GM12878 (cell line): ENCODE results near the gene AUNIP. TPM values are rescaled to one million over a fixed set of nuclear protein-coding genes. Genes with fewer than 3 reads are reported as not detected.

Source experiments
- ATAC-seq: fragments of 200-7000 bp; cut with Tn5 transposase; 3 replicates; pipeline ENCODE4 v1.9.1; 2020; ENCODE audit warnings: mild to moderate bottlenecking, moderate library complexity
- BruUV-seq: library from RNA; stranded (reverse); fragments of 400-500 nt; replicated peaks from 2 replicates; lab custom pipeline; 2021; lab: Mats Ljungman, UMichigan
- CTCF ChIA-PET: fragments of 300-600 bp; sonication (Branson Sonifier 250); formaldehyde crosslinking; extraction: SDS; loops from one replicate; lab custom pipeline; 2021; ENCODE audit warnings: inconsistent platforms; lab: Yijun Ruan, JAX
- POLR2A ChIA-PET: fragments of 350-600 bp; formaldehyde crosslinking; extraction: SDS; loops from one replicate; lab custom pipeline; 2021; ENCODE audit warnings: inconsistent platforms; lab: Charles Lee
- RAD21 ChIA-PET: fragments of 300-600 bp; sonication (Branson Sonifier 250); formaldehyde crosslinking; loops from one replicate; lab custom pipeline; 2023; ENCODE audit warnings: antibody characterized with exemption; ENCODE audit not compliant: unreplicated experiment; lab: Charles Lee
- SMC1A ChIA-PET: fragments of 300-600 bp; sonication (Branson Sonifier 250); formaldehyde crosslinking; loops from one replicate; lab custom pipeline; 2023; ENCODE audit not compliant: unreplicated experiment, uncharacterized antibody; lab: Charles Lee
- DNase-seq: peaks from one replicate; pipeline ENCODE4 v3.0.0-alpha.2; 2011; ENCODE audit warnings: low read depth, low spot score
- FAIRE-seq: peaks from 3 replicates; lab custom pipeline; 2011; peaks lifted over from hg19 to GRCh38; lab: Jason Lieb, UNC
- H2AFZ ChIP-seq: 2 replicates; pipeline ENCODE4 v1.6.0; 2011; ENCODE audit warnings: low read depth, low read length, control low read depth; ENCODE audit not compliant: control insufficient read depth
- H3K27ac ChIP-seq: 2 replicates; pipeline ENCODE4 v1.5.1; 2011; ENCODE audit warnings: control low read depth; ENCODE audit not compliant: control insufficient read depth, insufficient read depth
- H3K27me3 ChIP-seq, 2 experiments: replicated peaks in 1 of 2; 2 replicates each; pipeline versions ENCODE4 v1.6.0 to v1.6.1; 2011; ENCODE audit warnings: low read length in 1 of 2; ENCODE audit not compliant: control insufficient read depth in 2 of 2, insufficient read depth in 2 of 2
- H3K36me3 ChIP-seq, 2 experiments: 2 replicates each; pipeline ENCODE4 v1.5.1; 2011; ENCODE audit warnings: low read length in 1 of 2; ENCODE audit not compliant: control insufficient read depth in 2 of 2, insufficient read depth in 2 of 2
- H3K4me1 ChIP-seq: 2 replicates; pipeline ENCODE4 v1.6.1; 2011; ENCODE audit warnings: mild to moderate bottlenecking, low read length, moderate library complexity, mixed read lengths; ENCODE audit not compliant: control insufficient read depth, insufficient read depth
- H3K4me2 ChIP-seq: 2 replicates; pipeline ENCODE4 v1.6.0; 2011; ENCODE audit warnings: control low read depth; ENCODE audit not compliant: control insufficient read depth, insufficient read depth
- H3K4me3 ChIP-seq: fragments of 200-600 bp; sonication (generic); 2 replicates; pipeline ENCODE4 v1.5.1; 2016
- H3K79me2 ChIP-seq: 2 replicates; pipeline ENCODE4 v1.6.0; 2011; ENCODE audit warnings: low read length; ENCODE audit not compliant: control insufficient read depth, insufficient read depth
- H3K9ac ChIP-seq: 2 replicates; pipeline ENCODE4 v1.8.0; 2011; ENCODE audit warnings: low read length, control low read depth, mixed read lengths; ENCODE audit not compliant: control insufficient read depth, insufficient read depth
- H3K9me3 ChIP-seq: replicated peaks from 3 replicates; pipeline ENCODE4 v1.5.1; 2011; ENCODE audit warnings: mild to moderate bottlenecking, low read length; ENCODE audit not compliant: control insufficient read depth, insufficient read depth
- H4K20me1 ChIP-seq: 2 replicates; pipeline ENCODE4 v1.6.0; 2011; ENCODE audit not compliant: control insufficient read depth, insufficient read depth
- CEBPB ChIP-seq, 2 experiments: fragments of 150-350 bp in 1 of 2; IDR thresholded peaks; 2 replicates each; pipeline ENCODE4 v1.6.1; 2012 to 2014; ENCODE audit warnings: low read depth in 2 of 2, low read length in 2 of 2, borderline replicate concordance in 1 of 2, inconsistent platforms in 1 of 2
- ELK1 ChIP-seq: IDR thresholded peaks from 2 replicates; pipeline ENCODE4 v1.6.1; 2012; ENCODE audit warnings: low read depth, low read length, improper control_type of control experiment
- IKZF1 ChIP-seq: fragments of 450-650 bp; conservative IDR thresholded peaks from 2 replicates; pipeline ENCODE4 v1.6.1; 2017; ENCODE audit warnings: antibody characterized with exemption, mild to moderate bottlenecking
- MTA3 ChIP-seq: IDR thresholded peaks from 2 replicates; pipeline ENCODE4 v1.6.1; 2012; ENCODE audit warnings: low read length, inconsistent platforms, borderline replicate concordance
- NFXL1 ChIP-seq: fragments of 450-650 bp; IDR thresholded peaks from 2 replicates; pipeline ENCODE4 v1.6.1; 2017; ENCODE audit warnings: antibody characterized with exemption, mild to moderate bottlenecking, borderline replicate concordance
- NR2C2 ChIP-seq: IDR thresholded peaks from 2 replicates; pipeline ENCODE4 v1.6.1; 2011; ENCODE audit warnings: borderline replicate concordance, low read depth; ENCODE audit not compliant: control insufficient read depth, insufficient read length
- POLR2AphosphoS2 ChIP-seq: IDR thresholded peaks from 2 replicates; pipeline ENCODE4 v1.6.1; 2011; ENCODE audit warnings: low read depth, mild to moderate bottlenecking, low read length, improper control_type of control experiment, moderate library complexity
- REST ChIP-seq: IDR thresholded peaks from 2 replicates; pipeline ENCODE4 v1.6.1; 2012; ENCODE audit warnings: mild to moderate bottlenecking, low read depth, low read length
- SMAD5 ChIP-seq: IDR thresholded peaks from 2 replicates; pipeline ENCODE4 v1.6.1; 2016; ENCODE audit warnings: antibody characterized with exemption, low read depth
- SPI1 ChIP-seq: IDR thresholded peaks from 2 replicates; pipeline ENCODE4 v1.6.1; 2011; ENCODE audit warnings: low read depth, mild to moderate bottlenecking, low read length, moderate library complexity, borderline replicate concordance; ENCODE audit not compliant: insufficient read depth
- STAT3 ChIP-seq: IDR thresholded peaks from 2 replicates; pipeline ENCODE4 v1.6.1; 2011; ENCODE audit warnings: low read depth, low read length, improper control_type of control experiment
- WGBS: methylation state at CpG from one replicate; pipeline ENCODE4 v1.1.6; 2016; ENCODE audit warnings: low lambda C conversion rate; ENCODE audit not compliant: insufficient replicate concordance, insufficient coverage; ENCODE audit errors: missing lambda C conversion rate; 5-methylcytosine and 5-hydroxymethylcytosine counted together
- in situ Hi-C: fragments of 300-500 bp; cut with MboI; formaldehyde crosslinking; loops from 9 replicates; pipeline ENCODE4 v1.14.3; 2018; ENCODE audit warnings: mixed read lengths
- intact Hi-C: fragments of 100-400 bp; cut with micrococcal nuclease; formaldehyde crosslinking; loops from one replicate; pipeline ENCODE4 v1.14.2; 2022; ENCODE audit not compliant: unreplicated experiment
- polyA plus RNA-seq, 11 experiments: library from polyadenylated mRNA; depleted of rRNA in 4 of 11; unstranded in 6 of 11; stranded (reverse) in 5 of 11; fragments of >200 nt; fragmentation: Nextera tagmentation in 4 of 11; fragmentation: Illumina TruSeq in 1 of 11; extraction: Ambion mirVana in 4 of 11; extraction: Trizol in 1 of 11; gene quantifications; 1 replicate in 1 of 11; 2 replicates in 10 of 11; pipeline versions ENCODE4 v1.2.1 to v1.2.3, GENCODE V29; 2011 to 2016; ENCODE audit warnings: inconsistent platforms in 2 of 11, missing spikeins in 2 of 11, low read depth in 1 of 11
- total RNA-seq, 4 experiments: library from RNA; depleted of rRNA in 3 of 4; stranded (reverse); fragments of >200 nt in 3 of 4; fragmentation: Illumina TruSeq in 1 of 4; extraction: Trizol in 1 of 4; gene quantifications; 2 replicates each; pipeline versions ENCODE4 v1.2.1 to v1.2.3, GENCODE V29; 2013 to 2021
- TF ChIP-seq, protein P1 (sequence below): IDR thresholded peaks from 2 replicates; pipeline ENCODE4 v1.6.1; 2011; ENCODE audit warnings: borderline replicate concordance, low read depth, mild to moderate bottlenecking, moderate library complexity, mixed read lengths, low read length; ENCODE audit not compliant: insufficient read depth; ENCODE audit errors: extremely low read length
- TF ChIP-seq, protein P2 (sequence below): fragments of 450-650 bp; IDR thresholded peaks from 2 replicates; pipeline ENCODE4 v1.6.1; 2018; ENCODE audit warnings: borderline replicate concordance, mild to moderate bottlenecking; ENCODE audit not compliant: partially characterized antibody

Gene AUNIP
- total and polyA plus RNA-seq, 10 of the 15 experiments (the other 5 are each of a cell fraction or from before 2014, with no cell fraction given): 3.9 to 20.0 (median 12.7) TPM

- no peaks in the 10 kb centered on the region for H4K20me1 ChIP-seq
- in situ Hi-C loops (no loop called here), intact Hi-C loops (no loop called here)
- peaks cover 3% of the 10 kb centered on the region; the same call in 1 of the 2 replicates for H3K4me1 ChIP-seq
- H3K36me3 ChIP-seq: peaks cover 0 to 2% of the 10 kb centered on the region in 2 experiments; a peak in 2 of 4 replicates
- H3K79me2 ChIP-seq: no peaks in the 10 kb centered on the region
- H3K9ac ChIP-seq: no peak overlapping the region
- RAD21 ChIA-PET: interaction anchor here (1.1 to 14.5 kb wide), 3 partner anchors 9 to 104 kb away, joined by 3 to 296 read pairs (median 8); partner anchors contain the start of genes PAFAH2 and PAQR7
- FAIRE-seq (no peak), ATAC-seq (no peak), DNase-seq (no peak)
- SMC1A ChIA-PET: interaction anchor here (0.8 to 19.7 kb wide), 5 partner anchors 12 to 112 kb away, joined by 3 to 319 read pairs (median 4); partner anchors contain the start of gene PAFAH2
- 68% methylated on average over 4 of the region's 4 CpGs for whole genome bisulfite sequencing
- H3K4me2 ChIP-seq: no peak overlapping the region
- H3K27ac ChIP-seq: no peak overlapping the region
- H3K4me3 ChIP-seq: no peak overlapping the region
- POLR2A ChIA-PET: interaction anchor here (1.0 to 1.2 kb wide), 2 partner anchors 12 to 103 kb away, joined by 3 to 5 read pairs; no protein-coding TSS in a partner anchor
- H2AFZ ChIP-seq: no peak overlapping the region
- no peaks in the 10 kb centered on the region for H3K9me3 ChIP-seq
- H3K27me3 ChIP-seq: no peaks in the 10 kb centered on the region
- BruUV-seq: no TSS peak
- CTCF ChIA-PET: interaction anchor here (0.7 to 14.0 kb wide), 4 partner anchors 11 to 251 kb away, joined by 3 to 383 read pairs (median 59); partner anchors contain the start of gene PAFAH2
- TF ChIP-seq NFXL1: no peak
- no peak for TF ChIP-seq SPI1
- no peak for TF ChIP-seq REST
- no peak for TF ChIP-seq NR2C2
- TF ChIP-seq SMAD5: no peak
- TF ChIP-seq, protein P1, sequence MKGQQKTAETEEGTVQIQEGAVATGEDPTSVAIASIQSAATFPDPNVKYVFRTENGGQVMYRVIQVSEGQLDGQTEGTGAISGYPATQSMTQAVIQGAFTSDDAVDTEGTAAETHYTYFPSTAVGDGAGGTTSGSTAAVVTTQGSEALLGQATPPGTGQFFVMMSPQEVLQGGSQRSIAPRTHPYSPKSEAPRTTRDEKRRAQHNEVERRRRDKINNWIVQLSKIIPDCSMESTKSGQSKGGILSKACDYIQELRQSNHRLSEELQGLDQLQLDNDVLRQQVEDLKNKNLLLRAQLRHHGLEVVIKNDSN: no peak
- TF ChIP-seq POLR2AphosphoS2: no peak
- TF ChIP-seq STAT3: no peak
- no peak for TF ChIP-seq MTA3
- no peak for TF ChIP-seq IKZF1
- TF ChIP-seq, protein P2, sequence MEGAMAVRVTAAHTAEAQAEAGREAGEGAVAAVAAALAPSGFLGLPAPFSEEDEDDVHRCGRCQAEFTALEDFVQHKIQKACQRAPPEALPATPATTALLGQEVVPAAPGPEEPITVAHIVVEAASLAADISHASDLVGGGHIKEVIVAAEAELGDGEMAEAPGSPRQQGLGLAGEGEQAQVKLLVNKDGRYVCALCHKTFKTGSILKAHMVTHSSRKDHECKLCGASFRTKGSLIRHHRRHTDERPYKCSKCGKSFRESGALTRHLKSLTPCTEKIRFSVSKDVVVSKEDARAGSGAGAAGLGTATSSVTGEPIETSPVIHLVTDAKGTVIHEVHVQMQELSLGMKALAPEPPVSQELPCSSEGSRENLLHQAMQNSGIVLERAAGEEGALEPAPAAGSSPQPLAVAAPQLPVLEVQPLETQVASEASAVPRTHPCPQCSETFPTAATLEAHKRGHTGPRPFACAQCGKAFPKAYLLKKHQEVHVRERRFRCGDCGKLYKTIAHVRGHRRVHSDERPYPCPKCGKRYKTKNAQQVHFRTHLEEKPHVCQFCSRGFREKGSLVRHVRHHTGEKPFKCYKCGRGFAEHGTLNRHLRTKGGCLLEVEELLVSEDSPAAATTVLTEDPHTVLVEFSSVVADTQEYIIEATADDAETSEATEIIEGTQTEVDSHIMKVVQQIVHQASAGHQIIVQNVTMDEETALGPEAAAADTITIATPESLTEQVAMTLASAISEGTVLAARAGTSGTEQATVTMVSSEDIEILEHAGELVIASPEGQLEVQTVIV: no peak
- no peak for TF ChIP-seq ELK1
- TF ChIP-seq CEBPB (IDR thresholded peaks at IDR 0.05; ENCODE audit: borderline replicate concordance in 1 of 2, low read depth in 2 of 2, low read length in 2 of 2): no peak
These were observed 33.9 kb upstream of the AUNIP start for GRCh38 chr1:25893116-25893515.
